Mucosa of gallbladder (tissue), 1 donor: ENCODE measurements around the gene HEG1. TPM values are rescaled to one million over a fixed set of nuclear protein-coding genes. Genes with fewer than 3 reads are reported as not detected.

Experiments used
- DNase-seq: peaks from one replicate; pipeline ENCODE4 v3.0.0-alpha.2; 2020; ENCODE audit warnings: low spot score
- total RNA-seq: library from RNA; stranded (reverse); gene quantifications from one replicate; pipeline ENCODE4 v1.2.1, GENCODE V29; 2021
- donor health status: DM: no; HTN: no; CAD: no.

The HEG1 gene
- total RNA-seq, 1 donor from 2014 or later = 47.6 TPM

DNA sequence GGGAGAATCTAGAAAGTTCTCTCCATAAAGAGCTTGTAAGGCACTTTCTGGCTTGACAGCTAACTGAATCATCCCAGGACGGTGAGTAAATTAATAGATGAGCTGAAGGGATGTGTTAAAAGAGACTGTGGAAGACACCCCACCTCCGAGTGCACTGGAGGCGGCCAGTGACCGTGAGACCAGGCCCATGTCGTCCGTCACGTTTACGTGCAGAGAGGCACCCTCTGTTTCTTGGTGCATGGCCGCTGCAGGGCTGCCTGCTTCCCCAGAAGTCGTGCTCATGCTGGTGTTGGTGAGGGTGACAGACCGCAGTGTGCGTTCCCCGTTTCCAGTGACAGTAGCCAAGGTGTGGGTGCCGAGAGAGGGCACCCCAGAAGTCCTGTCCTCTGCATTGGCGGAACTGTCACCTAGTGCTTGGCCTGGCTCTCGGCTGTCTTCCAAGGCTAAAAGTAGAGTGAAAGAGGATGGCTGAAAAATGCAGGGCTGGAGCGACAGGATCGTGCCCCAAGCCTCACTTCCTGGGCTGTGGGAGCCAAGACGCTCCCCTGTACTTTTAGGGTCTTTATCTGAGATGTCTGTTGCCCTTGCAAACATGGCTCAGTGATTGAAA, 41.1 kb downstream of the HEG1 start:
- DNase-seq = no peak

DNA sequence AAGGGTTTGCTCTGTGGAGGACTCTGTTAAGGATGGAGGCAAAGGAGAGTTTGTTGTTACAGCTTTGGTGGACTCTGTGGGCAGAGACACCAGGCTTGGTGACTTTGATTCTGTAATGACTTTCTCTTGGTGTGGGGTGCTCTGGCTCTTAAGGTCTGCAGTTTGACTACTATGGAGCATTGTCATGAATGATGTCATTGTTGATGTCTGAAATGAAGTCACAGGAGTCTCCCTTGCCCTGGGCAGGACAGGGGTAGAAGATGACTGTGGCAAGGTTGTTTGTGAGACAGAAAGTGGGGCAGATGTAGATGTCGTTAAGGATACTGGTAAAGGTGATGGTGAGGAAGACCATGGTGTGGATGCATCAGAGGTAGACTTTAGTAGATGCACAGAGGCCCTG, 42.7 kb downstream of the HEG1 start:
- DNase-seq = no peak

DNA sequence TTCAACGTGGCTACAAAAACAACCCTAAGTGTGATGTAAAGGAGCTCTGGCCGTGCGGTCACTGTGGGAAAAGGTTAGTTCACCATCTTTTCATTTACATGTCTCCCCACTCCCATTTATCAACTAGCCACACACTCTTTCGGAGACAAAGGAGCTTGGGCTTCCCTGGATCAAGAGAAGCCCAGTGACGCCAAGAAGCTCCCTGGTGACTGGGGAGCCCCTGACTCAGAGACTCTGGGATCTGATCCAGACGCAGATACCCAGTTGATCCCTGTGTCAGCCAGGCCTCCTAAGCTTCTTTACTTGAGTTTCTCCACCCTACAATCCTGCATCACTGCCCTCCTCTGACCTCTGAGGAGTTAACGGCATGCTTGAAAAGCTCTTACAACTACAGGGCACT, 43.9 kb downstream of the HEG1 start:
- no peak for DNase-seq

DNA sequence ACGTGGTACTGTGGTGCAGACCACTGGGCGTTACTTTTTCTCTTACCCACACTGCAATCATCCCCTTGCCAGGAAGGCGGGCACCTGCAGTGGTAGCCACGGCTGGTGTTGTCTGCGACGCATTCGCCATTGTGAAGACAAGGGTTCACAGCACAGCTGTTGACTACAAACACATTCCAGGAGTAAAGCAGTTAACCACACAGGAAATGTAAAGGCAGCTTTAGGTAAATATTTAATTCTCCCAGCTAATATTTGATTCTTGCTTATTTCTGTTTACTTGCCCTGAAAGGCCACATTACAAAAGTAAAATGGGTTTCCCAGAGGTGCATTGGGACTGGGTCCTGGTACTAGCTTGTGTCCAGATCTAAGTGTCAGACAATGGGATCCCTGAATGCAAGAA, 45.4 kb downstream of the HEG1 start:
- DNase-seq = no peak

DNA sequence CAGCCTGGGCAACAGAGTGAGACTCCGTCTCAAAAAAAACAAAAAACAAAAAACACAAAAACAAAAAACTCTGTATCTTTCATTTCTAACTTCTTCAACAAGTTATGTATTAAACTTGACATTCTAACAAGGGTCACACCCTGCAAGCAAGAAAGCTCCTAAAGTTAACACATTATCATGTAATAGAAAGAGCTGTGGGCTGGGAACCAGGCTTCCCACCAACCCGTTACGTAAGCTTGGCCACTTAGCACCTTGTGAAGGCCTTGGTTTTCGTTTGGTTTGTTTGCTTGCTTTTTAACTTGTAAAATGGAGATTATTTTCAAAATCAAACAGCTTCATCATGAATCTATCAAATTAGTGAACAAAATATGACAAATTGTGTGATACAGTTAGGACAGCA, 47.0 kb downstream of the HEG1 start:
- no peak for DNase-seq

DNA sequence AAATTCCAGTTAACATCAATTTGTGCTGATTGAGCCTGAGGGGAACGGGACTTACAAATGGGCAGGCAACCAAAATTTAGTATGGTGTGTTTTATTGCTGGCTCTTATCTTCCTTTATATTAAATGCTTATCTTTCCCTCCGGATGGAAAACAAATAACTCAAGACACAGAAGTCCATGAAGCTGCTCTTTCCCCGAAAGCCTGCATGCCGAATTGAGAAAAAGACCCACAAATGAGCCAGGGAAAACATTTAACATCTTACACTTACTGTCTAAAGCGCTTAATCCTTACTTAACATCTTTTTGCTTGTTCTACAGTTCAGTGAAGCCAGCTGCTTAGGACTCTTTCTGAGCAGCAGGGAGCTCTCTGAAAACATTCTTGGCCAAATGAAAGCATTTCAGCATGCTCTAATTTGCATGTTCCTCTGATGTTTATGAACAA, 49.5 kb downstream of the HEG1 start:
- no peak for DNase-seq

DNA sequence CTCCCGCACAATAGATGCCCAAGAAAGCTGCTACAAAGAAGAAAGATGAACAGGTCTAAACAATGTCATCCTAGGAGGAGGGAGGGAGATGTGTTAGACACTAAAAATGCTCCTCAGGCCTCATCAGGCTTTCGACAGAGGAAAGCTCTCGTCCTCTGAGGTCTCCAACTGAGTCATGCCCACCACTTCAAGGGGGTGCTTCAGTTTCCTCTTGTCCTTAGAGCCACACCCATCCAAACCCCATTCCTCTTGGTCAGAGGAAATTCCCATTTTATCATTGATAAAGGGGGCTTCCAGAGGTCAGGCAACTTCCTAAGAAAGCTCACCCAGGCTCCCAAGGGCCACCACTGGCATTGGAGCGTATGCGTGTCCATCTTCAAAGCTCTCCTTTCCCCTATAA, 50.1 kb downstream of the HEG1 start:
- no peak for DNase-seq

DNA sequence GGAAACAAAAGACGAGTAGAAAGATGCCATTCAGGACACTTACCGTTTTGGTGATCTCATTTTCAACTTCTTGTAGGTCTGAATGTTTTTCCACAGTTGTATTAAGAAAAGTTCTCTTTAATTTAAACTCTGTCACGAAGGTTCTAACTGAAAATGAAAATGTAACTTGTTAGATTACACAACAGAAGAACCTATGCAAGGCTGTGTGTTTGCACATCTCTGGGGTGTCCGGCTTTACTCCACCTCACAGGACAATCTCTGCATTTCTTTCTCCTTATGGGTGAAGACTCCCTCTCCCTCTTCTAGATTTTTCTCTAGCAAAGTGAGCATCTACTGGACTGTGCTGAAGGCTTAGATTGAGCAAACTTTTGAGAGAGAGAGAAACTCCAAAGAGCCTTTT, 50.6 kb downstream of the HEG1 start:
- DNase-seq = no peak

DNA sequence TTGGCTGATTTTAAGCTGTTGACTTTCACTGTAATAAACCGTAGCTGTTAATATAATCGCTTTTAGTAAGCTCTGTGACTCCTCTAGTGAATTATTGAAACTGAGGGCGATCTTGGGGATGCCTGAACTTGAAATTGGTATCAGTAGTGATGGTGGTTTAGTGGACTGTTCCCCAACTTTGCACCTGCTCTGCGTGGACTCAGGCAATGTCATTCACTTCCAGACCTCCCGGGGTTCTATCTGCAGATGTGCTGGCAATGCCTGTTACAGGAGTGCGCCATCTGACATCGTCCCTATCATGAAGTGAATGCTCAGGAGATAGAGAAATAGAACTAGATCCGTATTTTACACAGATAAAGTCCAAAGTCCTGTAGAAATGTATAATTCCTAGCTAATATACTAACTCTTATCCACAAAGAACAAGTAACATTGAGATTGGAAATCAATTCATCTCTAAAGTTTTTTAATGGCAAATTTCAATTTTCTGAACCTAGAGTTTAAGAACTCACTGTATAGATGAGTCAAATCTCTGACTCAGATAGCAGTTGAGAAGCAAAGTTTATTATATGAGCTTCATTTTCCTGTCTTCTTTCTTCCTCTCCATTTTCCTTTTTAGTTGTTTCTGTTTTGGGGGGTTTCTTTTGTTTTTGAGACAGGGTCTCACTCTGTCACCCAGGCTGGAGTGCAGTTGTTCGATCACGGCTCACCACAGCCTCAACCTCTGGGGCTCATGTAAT, 51.8 kb downstream of the HEG1 start:
- DNase-seq = no peak

DNA sequence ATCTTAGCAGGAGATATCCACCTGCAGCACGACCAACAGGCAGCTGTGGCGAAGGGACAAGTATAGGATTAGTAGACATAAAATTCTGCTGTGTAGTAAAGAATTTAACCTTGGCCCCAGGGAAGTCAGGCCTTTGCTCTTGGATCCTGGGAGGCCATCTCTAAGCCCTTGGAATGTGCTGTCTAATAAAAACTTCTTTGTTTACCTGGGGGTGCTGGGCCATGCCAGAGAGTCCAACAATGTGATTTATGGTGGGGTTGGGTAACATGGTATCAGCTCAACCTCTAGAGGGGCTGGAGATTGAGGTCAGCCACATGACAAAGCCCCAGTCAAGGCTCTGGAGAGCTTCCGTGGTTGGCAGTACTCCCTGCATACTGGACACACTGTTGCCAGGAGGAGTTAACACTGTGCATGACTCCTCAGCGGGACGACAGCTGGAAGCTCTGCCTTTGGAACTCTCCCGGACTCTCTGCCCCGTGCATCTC, 52.4 kb downstream of the HEG1 start:
- DNase-seq = peak; percentile 47

DNA sequence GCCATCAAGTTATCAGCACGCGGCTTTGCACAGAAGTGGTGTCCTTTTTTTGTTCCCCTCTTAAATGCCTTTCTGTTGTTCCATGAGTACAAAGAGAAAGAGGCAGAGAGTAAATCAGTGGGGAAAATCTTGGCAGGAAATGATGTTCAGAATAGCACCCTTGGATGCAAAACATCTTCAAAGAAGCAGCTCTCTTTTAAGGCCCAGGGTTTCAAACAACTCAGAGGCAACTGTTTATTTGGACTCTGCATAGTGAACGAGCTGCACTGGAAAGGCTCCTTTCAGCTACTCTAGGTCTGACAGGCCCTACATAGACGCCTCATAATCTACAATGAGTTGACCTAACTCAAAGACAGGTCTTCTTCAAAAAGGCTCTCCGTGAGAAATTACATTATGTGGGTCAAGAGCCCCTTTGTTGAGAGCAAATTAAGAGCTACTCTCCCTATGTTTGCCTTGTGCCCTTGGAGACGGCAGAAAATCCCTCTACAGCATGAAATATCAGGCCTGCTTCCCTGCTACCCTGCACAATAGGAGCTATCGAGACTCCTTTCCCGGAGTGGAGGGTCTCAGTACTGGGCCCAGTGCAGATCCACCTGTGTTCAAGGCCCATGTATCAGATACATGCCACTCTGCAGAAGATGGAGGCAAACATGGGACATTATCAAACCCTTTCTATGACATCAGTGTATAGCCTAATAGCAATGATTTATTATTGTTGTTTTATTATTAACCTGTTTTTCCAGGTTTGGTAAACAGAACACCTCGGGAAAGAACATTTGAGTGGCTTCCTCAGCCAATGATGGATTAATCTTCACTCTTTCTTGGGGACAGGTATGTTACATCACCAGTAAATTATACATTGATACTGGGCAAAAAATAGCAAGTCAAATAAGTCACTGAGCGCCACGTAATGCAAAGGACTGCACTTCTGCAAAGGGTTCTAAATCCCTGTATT, 53.1 kb downstream of the HEG1 start:
- no peak for DNase-seq

DNA sequence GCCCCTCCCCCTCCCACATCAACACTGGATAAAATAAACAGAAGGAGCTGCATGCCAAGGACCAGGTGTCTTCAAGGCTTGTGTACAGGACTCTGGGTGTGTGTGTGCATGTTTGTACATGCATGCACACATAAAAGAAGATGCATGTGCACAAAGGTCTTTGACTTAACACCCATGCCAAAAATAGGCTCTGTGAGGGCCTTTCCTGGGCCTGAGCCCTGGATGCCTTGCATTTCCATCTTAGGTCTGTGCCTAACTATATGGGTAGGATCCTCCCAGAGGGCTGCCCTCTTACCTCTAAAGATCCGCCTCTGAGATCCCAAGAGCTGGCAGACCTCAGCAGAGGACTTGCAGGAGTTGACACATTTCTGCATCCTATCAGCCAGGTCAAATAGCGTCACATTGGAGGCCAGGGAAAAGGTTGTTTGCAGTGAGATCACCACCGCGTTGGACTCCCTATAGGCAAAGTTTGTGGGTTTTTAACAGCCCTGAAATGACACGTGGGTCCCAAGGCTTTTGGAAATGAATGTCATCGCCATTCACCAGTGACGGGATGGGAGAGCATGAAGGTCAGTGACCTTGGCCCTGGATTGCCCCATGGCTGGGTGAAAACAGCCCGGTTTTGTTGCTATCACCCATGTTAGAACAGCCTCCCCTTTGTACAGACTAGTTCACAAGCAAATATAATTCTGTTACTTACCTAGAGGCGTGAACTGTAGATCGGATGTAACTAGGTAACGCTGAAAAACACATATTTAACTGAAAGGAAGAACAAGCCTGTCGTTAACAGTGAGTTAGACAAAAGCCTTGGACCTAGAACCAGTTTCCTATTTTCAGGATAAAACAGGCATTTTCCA, 54.0 kb downstream of the HEG1 start:
- no peak for DNase-seq

DNA sequence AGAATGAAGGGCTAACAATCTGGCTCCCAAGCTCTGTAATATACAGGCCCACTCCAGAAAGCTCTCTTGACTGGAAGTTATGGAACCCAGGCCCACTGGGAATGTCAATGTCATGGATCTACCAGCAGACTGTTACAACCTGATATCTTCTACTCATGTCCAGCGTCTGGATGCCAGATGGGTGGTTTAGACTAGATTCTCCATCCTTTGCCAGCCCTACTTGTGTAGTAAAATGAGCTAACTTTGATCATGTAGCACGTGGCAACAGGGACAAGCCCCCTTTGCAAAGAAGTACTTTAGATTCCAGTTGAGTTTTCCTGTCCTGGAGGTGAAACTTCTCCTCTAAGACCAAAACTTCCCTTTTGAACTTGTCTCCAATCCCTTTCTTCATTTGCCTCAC, 55.1 kb downstream of the HEG1 start:
- no peak for DNase-seq

DNA sequence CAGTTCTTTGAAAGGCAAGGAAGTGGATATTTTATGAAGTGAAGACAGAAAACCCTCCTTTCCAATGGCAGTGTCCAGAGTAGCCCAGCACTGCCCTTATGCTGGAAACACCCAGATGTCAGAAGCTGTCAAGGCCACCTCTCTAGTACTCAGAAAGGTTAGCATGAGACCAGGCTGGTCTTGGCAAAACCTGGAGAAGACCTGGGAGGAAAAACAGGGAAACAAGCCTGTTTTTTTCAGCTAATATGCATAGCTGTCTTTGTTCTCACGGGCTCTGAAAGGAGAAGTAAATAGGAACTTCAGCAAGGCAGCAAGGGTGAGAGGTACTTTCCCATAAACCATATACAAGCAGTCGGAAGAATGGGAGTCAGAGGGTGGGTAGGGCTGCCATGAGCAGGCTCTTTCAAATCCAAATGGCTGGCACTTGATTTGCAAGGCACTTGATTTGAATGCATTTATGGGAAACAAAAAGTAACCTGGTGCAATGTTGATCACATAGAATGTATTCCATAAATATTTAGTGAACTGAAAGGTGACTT, 55.8 kb downstream of the HEG1 start:
- DNase-seq = no peak

DNA sequence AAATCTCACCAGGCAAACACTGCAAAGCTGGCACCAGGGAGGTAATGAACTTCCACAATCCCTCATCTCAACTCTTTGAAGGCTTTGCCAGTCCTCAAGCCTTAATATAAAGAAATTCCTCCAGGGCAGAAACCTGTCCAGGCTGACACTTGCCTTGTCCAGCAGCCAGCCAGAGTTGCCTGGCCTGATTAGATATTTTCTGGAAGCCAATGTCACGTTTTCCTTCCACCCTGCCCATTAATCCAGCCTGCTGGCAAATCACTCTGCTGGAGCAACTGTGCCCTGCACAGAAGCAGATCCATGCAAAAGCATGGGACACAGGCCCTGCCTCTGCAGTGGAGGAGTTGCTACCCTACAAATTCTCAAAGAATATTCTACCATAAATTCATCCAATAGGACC, 56.5 kb downstream of the HEG1 start:
- DNase-seq = no peak

DNA sequence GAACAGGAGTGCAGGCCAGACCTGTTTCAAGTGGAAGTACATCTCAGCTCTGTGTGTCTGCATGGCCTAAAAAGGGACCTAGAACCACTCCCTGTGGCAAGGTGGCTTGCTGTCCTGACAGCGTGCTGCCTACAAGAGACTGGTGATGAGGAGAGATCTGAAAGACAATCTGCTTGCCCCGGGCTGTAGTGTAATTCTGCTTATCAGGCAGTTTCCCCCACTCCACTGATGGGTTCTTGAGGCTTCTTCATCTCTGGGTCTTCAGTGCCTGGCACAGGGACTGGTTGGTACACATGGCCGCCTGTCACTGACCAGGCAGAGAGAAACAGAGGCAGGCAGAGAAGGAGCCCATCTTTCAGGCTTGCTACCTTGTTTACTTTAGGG, 57.6 kb downstream of the HEG1 start:
- DNase-seq = no peak

DNA sequence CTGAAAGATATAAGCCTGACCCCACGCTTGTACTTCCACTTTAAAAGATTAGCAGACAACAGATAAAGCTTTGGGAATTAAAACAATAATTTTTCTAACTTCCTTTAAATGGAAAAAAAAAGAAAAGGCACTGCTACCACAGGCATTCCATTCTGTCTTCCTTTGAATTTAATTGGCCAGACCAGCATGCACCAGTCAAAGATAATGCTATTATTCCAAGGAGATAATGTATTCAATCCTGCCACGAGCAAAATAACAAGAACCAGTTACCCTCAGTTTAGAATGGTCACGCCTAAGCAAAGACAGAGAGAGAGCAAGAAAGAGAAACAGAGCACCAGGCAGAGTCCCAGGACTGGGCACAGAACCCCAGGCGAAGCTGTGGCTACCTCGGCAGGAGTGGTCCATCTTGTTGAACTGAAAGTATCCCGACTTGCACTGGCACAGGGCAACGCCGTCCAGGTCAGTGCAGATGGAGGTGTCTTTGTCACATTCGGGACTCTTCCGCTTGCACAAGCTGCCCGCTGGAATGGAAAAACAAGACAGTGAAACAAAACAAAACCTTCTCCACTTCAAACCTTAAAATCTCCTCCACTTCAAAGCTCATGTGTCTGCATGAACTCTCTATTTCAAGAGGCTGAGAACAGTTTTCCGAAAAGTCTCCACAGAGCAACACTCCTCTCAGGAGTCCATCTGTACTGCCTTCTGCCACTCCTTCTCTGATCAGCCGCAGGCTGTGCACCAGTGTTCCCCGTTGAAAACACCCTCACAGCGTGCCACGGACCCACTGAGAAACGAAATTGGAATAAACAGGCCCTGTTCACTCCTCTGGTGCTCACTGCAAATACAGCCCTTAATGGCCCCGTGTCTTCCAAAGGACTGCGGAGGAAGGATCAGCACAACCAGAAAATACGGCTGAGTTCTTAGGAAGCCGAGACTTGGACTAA, 58.2 kb downstream of the HEG1 start:
- no peak for DNase-seq

DNA sequence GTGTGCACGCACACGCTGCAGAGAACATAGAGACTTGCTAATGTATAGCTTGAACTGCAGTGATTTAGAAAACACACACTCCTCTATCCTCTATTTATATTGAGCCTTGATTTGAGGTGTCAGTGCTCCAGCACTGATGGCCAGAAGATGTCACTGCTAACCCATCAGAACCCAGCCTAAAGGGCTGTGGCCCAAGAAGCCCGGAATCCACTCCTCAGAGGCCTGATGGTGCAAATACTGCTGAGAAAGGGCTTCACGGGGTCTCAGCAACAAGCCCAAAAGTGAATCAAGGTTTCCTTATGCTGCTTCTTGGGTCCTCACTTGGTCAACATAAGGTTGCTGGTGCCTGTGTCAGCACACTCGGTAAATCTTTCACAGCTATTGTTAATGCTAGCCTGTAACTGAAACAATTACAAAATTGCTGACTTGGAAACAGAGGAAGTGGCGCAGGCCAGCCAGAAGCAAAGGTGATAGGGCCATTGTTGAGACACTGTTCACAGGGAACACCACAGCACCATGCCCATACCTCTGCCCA, 60.3 kb downstream of the HEG1 start:
- peak; percentile 72 for DNase-seq

DNA sequence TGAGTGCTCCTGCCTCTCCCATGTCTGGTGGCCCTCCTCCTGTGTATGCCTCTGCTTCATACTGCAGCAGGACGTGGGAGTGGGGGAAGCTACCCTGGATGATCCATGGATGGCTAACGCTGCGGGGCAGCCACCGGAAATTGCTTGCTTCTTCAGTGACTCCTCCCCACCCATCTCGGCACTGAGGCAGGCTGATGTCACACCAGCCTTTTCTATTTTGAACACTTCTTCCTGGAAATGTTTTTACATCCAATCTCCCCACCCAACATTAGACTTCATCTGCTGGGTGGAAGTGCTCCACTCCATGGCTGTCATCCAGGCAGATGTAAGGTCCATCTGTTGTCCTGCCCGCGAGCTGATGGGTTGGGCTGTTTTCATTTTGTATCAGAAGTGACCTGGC, 62.3 kb downstream of the HEG1 start:
- no peak for DNase-seq

DNA sequence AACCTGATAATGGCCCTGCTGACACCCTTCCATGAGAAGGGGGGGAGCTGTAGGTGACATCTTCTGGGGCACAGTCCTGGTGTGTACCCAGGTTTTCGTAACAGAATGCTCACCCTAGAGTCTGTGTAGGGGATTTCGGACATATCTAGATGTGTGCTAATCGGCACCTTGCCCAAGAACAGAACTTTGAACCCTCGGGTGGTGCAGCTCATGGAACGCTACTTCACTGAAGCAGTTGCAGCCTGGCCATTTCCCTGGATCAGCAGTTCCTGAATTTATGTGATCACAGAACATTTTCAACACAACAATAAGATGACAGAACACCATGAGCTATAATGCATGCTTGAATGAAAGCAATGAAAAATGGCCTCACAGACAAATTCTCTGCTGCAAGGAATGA, 63.8 kb downstream of the HEG1 start:
- DNase-seq = peak; percentile 59
